Middle frontal gyrus (tissue), 1 donor: ENCODE results near the gene ANG.
"Not testable (repeated sequence)": the region's sequence is repeated elsewhere in the genome, so short reads cannot be mapped to it uniquely, and the experiment has no call there.

ENCODE experiments used
- DNase-seq: peaks from one replicate; pipeline ENCODE4 v3.0.0-alpha.2; 2015; ENCODE audit warnings: low spot score; ENCODE audit errors: extremely low spot score

Gene ANG

GRCh38 chr14:20688167-20688839 lies at the start of gene ANG:
ANG (plus strand) TSS chr14:20688764; CDS start chr14:20693565, 4,801 bp downstream.
- no peak for DNase-seq

GRCh38 chr14:20641591-20641990 lies 47.0 kb upstream of the ANG start, which contains the start of gene OR6S1:
OR6S1 (minus strand) TSS chr14:20641691; CDS start chr14:20641691, 0 bp downstream.
- DNase-seq, result no peak

GRCh38 chr14:20642182-20642581 lies 46.4 kb upstream of the ANG start:
- no peak for DNase-seq

GRCh38 chr14:20642755-20643154 lies 45.8 kb upstream of the ANG start:
- not testable (repeated sequence) for DNase-seq

GRCh38 chr14:20644520-20644919 lies 44.0 kb upstream of the ANG start:
- DNase-seq, result no peak

GRCh38 chr14:20645481-20645880 lies 43.1 kb upstream of the ANG start:
- no peak for DNase-seq

GRCh38 chr14:20652996-20653975 lies 35.3 kb upstream of the ANG start:
- no peak for DNase-seq

GRCh38 chr14:20655851-20656250 lies 32.7 kb upstream of the ANG start:
- no peak for DNase-seq

GRCh38 chr14:20656274-20656673 lies 32.3 kb upstream of the ANG start:
- DNase-seq, result no peak

- no peak for DNase-seq
These were observed 31.1 kb upstream of the ANG start for GRCh38 chr14:20657216-20658211.

- no peak for DNase-seq
These were observed 30.3 kb upstream of the ANG start for GRCh38 chr14:20658246-20658645.

GRCh38 chr14:20659336-20659735 lies 29.2 kb upstream of the ANG start:
- DNase-seq, result no peak

GRCh38 chr14:20659813-20660395 lies 28.7 kb upstream of the ANG start:
- DNase-seq, result no peak

- DNase-seq, result no peak
These were observed 27.4 kb upstream of the ANG start for GRCh38 chr14:20661197-20661596.

GRCh38 chr14:20662968-20663732 lies 25.4 kb upstream of the ANG start:
- DNase-seq, result no peak

GRCh38 chr14:20666400-20666961 lies 22.1 kb upstream of the ANG start:
- DNase-seq, result not testable (repeated sequence)

GRCh38 chr14:20667957-20668356 lies 20.6 kb upstream of the ANG start:
- DNase-seq, result no peak

GRCh38 chr14:20668969-20669368 lies 19.6 kb upstream of the ANG start:
- no peak for DNase-seq

- DNase-seq, result no peak
These were observed 16.8 kb upstream of the ANG start for GRCh38 chr14:20671597-20672283.
